HG02588 (cell line): Measurements from ENCODE around the gene ERC2.
A peak's percentile ranks its signal among the peaks of the same experiment; 100 is the strongest.

Experiments
- ATAC-seq: cut with Tn5 transposase; IDR thresholded peaks from one replicate; pipeline ENCODE4 v1.9.1; 2021; ENCODE audit warnings: mild to moderate bottlenecking, moderate library complexity; ENCODE audit not compliant: unreplicated experiment

The ERC2 gene

GRCh38 chr3:55611121-55611520, 857.1 kb downstream of the ERC2 start:
- ATAC-seq: no peak

DNA sequence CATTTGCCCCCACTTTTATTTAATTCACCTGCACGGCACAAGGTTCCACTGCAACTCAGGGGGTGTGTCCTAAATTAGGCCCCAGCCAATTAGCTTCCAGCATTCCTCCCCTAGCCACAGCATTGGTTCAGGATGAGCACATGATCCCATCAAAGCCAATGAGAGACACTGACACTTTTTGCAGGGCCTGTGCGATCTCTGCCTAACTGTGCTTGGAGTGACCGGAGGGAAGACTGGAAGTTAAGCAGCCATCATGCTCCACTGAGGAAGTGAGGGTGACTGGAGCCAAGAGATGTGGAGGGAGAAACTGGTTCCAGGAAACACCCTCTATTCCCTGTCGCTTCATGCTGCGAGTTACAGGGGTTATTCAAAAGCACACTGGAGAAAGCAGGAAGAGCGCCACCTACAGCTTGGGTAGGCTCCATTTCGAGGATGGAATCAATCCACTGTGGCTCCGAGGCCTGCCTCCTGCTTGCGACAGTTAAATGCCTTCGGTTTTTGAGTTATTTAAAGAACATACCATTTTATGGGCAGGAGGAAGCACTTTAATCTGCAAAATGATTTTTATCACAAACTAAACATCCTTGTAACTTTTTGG, 858.9 kb downstream of the ERC2 start:
- ATAC-seq: no peak

DNA sequence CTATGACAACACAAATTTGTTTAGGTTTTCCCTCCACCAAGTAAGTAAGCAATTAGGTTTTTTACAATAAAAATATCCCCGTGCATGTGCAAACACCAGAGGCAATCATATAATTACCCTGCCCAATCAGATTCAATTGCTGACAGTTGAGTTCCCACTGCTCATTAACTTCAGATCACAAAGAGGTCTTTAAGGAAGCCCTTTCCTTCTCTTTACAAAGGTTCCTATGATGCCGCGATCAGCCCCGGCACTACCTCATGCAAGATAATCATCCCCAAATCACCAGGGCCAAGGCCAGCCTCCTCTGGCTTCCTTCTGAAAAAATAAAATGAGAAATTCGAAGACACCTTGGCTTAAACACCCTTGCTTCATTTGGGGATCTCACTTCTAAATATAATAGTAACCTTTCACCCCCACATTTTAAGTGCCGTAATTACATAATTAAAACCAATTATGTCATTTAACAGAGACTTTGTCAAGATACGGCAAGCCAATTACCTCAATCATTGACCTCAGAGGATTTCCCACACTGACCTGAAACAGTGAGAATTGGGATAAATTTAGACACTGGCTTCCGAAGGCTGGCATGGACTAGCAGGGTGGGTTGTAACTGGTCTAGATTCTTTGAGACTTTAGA, 859.8 kb downstream of the ERC2 start:
- no peak for ATAC-seq

DNA sequence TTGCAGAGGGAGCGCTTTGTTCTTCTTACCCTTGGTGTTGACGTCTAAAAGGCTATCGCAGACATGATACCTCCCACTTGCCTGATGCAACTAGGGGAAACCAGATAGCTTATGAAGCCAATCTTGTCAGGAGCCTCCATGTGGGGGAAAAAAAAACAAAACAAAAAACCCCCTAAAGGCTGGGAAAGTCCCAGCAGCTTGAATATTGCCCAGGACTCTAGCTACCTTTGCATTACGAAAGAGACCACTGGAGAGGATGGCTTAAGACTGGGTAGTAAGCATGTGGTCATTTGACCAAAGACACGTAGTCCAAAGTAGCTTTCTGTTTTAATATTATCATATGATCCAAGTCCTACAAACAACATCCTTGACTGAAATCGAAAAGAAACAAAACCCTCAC, 860.4 kb downstream of the ERC2 start:
- peak; percentile 80 for ATAC-seq

DNA sequence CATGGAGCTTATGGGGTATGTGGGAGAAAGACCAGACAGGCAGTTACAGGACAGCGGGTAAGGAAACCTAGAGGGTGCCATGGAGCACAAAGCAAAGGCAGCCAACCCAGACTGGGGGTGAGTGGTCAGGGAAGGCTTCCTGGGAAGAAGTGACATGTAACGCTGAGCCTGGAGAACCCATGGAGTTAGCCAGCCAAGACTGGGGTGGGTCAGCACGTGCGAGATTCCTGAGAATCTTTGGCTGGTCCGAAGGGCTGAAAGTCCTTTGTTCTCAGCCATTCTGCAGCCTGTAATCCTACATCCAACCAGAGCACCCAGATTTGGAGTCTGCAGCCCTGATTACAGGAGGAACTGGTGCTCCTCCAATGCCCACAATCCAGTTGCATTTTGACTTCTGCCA, 861.1 kb downstream of the ERC2 start:
- no peak for ATAC-seq

GRCh38 chr3:55605443-55606236, 862.6 kb downstream of the ERC2 start:
- ATAC-seq: no peak

- no peak for ATAC-seq
Observed at GRCh38 chr3:55604846-55605245, 863.4 kb downstream of the ERC2 start.

DNA sequence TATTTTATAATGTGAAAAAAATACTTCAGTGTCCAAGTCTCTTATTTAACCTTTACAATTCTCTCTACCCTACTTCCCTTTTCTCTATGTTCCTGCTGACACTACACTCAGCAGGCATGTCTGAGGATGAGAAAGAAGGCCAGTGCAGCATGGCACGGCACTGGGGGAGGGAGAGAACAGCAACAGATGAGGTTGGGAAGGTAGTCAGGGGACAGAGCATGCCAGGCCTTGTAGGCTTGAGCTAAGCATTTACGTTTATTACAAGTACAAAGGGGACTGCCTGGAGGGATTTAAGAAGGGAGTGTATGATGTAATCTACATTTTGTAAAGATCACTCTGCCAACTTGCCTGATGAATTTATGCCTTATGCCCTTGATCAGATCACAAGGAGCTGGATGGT, 863.9 kb downstream of the ERC2 start:
- no peak for ATAC-seq

- ATAC-seq: no peak
Observed at GRCh38 chr3:55601366-55602080, 866.7 kb downstream of the ERC2 start.

DNA sequence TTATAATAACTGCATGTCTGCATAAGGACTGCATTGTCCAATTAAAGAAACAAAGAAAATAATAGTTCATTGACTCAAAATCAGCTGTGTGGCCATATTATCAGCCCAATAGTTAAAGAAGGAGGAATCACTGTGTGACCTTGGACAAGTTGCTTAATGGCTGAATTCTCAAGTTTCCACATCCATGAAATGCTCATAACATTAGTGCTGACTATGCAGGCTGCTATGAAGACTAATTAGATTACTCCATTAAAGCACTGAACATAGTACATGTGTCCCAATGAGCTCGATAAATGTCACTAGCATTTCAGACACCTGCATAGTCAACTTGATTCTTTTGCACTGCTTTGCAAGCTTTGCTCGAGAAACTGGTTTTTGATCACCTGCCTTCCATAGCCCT, 870.0 kb downstream of the ERC2 start:
- no peak for ATAC-seq

DNA sequence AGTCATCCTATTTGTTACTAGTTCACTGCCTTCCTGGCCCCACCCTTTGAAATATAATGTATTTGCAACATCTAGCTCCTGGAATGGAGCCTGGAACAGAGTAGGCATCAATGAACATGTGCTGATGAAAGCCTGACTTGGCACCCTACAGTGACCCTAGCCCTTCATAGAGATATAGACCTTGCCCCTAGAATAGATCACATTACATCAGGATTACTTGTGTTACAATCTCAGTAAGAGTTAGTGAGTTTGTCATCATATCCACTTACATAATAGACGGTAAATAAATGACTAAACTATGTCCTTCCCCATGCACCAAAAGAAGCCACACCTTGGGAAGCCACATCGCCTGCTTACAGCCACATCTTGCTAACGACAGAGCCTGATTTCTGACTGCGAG, 870.6 kb downstream of the ERC2 start:
- no peak for ATAC-seq

- ATAC-seq: no peak
Observed at GRCh38 chr3:55596212-55596611, 872.1 kb downstream of the ERC2 start.

DNA sequence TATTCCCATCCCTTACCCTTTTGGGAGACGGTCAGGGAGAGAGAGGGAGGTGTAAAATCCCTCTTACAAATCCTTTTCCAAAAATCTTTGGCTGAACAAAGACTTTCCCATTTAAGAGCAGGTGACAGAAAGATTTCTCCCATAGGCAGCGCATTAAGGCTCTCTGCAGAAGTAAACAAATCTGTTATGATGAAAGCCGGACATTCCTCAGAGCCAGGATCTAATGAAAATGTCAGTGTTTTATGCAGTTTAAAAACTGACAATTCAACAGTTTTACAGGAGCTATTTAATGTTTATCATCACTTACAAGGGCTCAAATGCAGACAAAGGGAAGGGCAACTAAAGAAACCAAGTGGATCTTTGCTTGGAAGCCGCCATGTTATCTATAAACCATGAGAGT, 872.8 kb downstream of the ERC2 start:
- ATAC-seq: no peak

DNA sequence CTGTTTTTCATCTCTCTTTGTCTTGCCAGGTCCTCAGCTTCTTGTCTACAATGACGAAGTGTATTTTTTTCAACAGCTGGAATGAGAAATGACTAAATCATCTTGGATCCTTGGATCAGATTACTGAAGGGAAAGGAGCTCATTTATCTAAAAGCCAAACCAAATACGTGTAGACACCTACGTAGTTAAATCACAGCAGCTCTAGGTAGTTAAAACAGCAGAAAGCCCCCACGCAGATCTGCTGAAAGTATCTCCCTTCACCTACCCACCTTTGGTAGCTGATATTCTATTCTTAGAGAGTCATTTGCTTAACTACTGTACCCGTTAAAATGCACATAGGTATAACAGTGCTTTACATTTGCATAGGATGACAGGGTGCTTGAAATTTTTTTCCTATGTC, 875.7 kb downstream of the ERC2 start:
- no peak for ATAC-seq

- no peak for ATAC-seq
Observed at GRCh38 chr3:55591888-55592287, 876.4 kb downstream of the ERC2 start.

- no peak for ATAC-seq
Observed at GRCh38 chr3:55588146-55588765, 880.0 kb downstream of the ERC2 start.

GRCh38 chr3:55585856-55586255, 882.4 kb downstream of the ERC2 start:
- ATAC-seq: no peak

DNA sequence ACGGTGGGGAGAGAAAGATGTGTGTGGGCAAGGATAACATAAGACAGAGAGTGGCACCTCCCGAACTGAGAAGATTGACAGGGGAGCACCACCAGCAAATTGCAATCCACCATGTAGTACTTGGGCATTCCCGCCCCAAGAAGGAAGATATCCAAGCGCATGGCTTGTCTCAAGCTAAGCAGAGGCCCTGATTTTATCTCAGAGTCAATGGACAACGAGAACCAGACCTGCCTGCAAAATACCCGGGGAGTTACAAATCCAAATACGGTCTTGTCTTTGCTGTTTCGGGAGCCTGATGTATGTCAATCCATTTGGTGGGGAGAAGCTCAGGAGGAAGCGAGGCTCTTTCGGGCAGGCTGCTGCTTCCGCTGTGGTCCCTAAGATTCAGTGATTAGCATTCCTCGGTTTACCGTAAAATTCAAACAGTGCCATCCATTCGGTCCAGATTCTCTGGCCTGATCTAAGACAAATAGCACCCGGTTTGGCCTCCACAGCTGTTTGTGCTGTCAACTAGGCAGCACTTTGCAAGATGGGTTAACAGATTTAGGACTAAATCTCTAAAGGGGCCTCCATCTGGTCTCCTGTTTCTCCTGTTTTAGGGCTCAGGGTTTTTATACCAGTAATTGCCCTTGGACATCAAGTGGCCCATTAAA, 883.4 kb downstream of the ERC2 start:
- ATAC-seq: no peak

DNA sequence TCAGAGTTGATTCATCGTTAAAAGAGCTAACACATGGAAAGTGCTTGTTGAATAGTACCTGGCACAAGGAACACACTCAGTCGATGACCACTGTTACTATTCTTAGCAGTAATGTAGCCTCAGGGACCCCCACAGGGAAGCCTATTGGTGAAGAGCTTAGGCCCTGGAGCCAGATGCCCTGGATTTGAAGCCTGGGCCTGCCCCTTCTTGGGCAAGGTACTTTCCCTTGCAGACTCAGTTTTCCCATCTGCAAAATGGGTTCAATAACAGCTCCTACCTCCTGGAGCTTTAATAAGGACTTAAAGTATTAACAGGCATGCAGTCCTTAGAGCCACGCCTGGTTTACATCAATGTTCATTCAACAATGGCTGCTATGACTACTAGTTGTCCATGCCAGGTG, 884.2 kb downstream of the ERC2 start:
- ATAC-seq: no peak

DNA sequence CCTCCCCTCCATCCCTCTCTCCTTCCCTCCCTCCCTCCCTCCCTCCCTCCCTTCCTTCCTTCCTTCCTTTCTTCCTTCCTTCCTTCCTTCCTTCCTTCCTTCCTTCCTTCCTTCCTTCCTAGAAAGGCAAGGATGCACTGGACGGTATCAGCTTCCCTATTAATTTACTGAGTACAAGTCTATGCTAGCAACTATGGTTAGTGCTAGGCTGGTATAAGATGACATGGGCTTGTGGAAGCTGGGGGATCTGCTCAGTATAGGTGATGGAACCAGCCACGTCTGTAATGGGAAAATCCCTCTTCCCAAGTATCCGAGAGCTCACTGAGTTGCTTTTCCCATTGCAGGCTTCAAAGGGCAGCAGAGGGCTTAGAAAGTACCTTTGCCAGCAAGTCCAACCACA, 884.8 kb downstream of the ERC2 start:
- ATAC-seq: no peak

GRCh38 chr3:55579496-55579895, 888.8 kb downstream of the ERC2 start:
- no peak for ATAC-seq
